GM12892 (cell line): Measurements from ENCODE around the gene ATP9A.

ENCODE experiments used
- POLR2A ChIP-seq: IDR thresholded peaks from 2 replicates; pipeline ENCODE4 v1.6.1; 2011; ENCODE audit warnings: low read depth, low read length, control low read depth
- POLR2AphosphoS5 ChIP-seq: IDR thresholded peaks from 2 replicates; pipeline ENCODE4 v1.6.1; 2011; ENCODE audit warnings: low read depth, low read length, control low read depth
- TAF1 ChIP-seq: IDR thresholded peaks from 2 replicates; pipeline ENCODE4 v1.6.1; 2011; ENCODE audit warnings: low read depth, mild to moderate bottlenecking, control low read depth, low read length, borderline replicate concordance

DNA sequence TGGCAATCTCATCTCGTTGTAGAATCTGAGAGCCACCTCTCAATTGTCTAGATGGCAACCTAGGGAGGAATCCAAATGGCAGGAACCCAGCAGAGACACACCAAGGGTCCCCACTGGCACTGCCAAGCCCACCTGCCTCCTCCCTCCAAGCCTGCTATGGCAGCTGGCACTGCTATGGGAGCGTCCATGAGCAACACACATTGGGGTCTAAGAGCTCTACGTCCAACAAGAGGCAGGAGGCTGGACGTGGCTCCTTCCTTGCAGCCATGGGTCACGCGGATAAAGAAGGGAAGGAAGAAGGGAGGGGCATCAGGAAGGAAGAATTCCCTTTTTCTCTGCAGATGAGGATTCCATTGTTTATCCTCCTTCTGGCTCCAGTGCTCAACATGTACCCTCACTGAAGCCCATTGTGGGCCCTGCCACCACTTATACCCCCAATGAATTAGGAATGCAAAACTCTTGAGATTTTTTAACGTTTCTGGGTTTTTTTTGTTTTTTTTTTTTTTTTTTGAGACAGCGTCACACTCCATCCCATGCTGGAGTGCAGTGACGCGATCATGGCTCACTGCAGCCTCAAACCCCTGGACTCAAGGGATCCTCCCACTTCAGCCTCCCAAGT, 17.3 kb downstream of the ATP9A start:
- no peak for TF ChIP-seq POLR2A
- no peak for TF ChIP-seq POLR2AphosphoS5
- TF ChIP-seq TAF1: no peak
